HCT116 (cell line): ENCODE results near the gene FGFBP2. TPM values are rescaled to one million over a fixed set of nuclear protein-coding genes. Genes with fewer than 3 reads are reported as not detected.
A peak's percentile ranks its signal among the peaks of the same experiment; 100 is the strongest.

Source experiments
- ATAC-seq: fragments of 200-7000 bp; cut with Tn5 transposase; 2 replicates; pipeline ENCODE4 v1.9.1; 2020; ENCODE audit warnings: mild to moderate bottlenecking, moderate library complexity
- Bru-seq: library from RNA; stranded (reverse); fragments of 400-500 nt; gene quantifications from one replicate; lab custom pipeline; 2021; lab: Mats Ljungman, UMichigan
- BruChase-seq, 2 experiments: library from RNA; stranded (reverse); fragments of 400-500 nt; gene quantifications; one replicate each; lab custom pipeline; 2021; lab: Mats Ljungman, UMichigan
- BruUV-seq: library from RNA; stranded (reverse); fragments of 400-500 nt; replicated peaks from 2 replicates; lab custom pipeline; 2021; lab: Mats Ljungman, UMichigan
- CTCF ChIA-PET: fragments of 300-600 bp; sonication (Branson Sonifier 250); formaldehyde crosslinking; loops from one replicate; lab custom pipeline; 2021; ENCODE audit warnings: antibody characterized with exemption; lab: Charles Lee
- POLR2A ChIA-PET: fragments of 300-600, 350-600 bp; sonication (Branson Sonifier 250); formaldehyde crosslinking; loops from one replicate; lab custom pipeline; 2021; ENCODE audit warnings: antibody characterized with exemption; lab: Charles Lee
- RAD21 ChIA-PET, 2 experiments: fragments of 300-600 bp; sonication (Branson Sonifier 250); formaldehyde crosslinking; loops; one replicate each; lab custom pipeline; 2023; ENCODE audit warnings: low total read pairs in 2 of 2; ENCODE audit not compliant: uncharacterized antibody in 2 of 2, unreplicated experiment in 2 of 2, low non-redundant PET in 1 of 2; lab: Charles Lee
- DNase-seq: peaks from one replicate; pipeline ENCODE4 v3.0.0-alpha.2; 2010; ENCODE audit warnings: low read depth, low spot score
- H2AFZ ChIP-seq: fragments of 200-600 bp; shearing (Covaris generic), sonication (generic); 2 replicates; pipeline ENCODE4 v1.6.1; 2017; ENCODE audit warnings: low read depth, mixed run types, mixed read lengths, antibody characterized with exemption, low read length; ENCODE audit not compliant: poor library complexity, severe bottlenecking
- H3K27ac ChIP-seq: 2 replicates; pipeline ENCODE4 v1.5.1; 2012; ENCODE audit warnings: low read depth, low read length
- H3K27me3 ChIP-seq: fragments of 200-600 bp; sonication (generic); 2 replicates; pipeline ENCODE4 v1.6.1; 2016; ENCODE audit warnings: mixed run types, low read length, mixed read lengths; ENCODE audit not compliant: insufficient read depth
- H3K36me3 ChIP-seq, 2 experiments: fragments of 200-500 bp in 1 of 2; fragments of 200-600 bp in 1 of 2; sonication (Bioruptor generic) in 1 of 2; sonication (generic) in 1 of 2; 2 replicates each; pipeline versions ENCODE4 v1.5.1 to v1.6.1; 2014 to 2016; ENCODE audit warnings: low read length in 2 of 2, inconsistent platforms in 1 of 2, mixed read lengths in 1 of 2, mixed run types in 1 of 2; ENCODE audit not compliant: insufficient read depth in 2 of 2, control insufficient read depth in 1 of 2
- H3K4me1 ChIP-seq, 2 experiments: fragments of 200-600 bp in 1 of 2; sonication (generic) in 1 of 2; 2 replicates each; pipeline versions ENCODE4 v1.5.1 to v1.6.1; 2012 to 2017; ENCODE audit warnings: low read length in 2 of 2, inconsistent platforms in 1 of 2, mild to moderate bottlenecking in 1 of 2, mixed read lengths in 1 of 2, mixed run types in 1 of 2, moderate library complexity in 1 of 2; ENCODE audit not compliant: insufficient read depth in 2 of 2, control insufficient read depth in 1 of 2
- H3K4me2 ChIP-seq: fragments of 200-600 bp; sonication (generic); 2 replicates; pipeline ENCODE4 v1.6.1; 2017; ENCODE audit warnings: mixed run types, low read length, mixed read lengths
- H3K4me3 ChIP-seq, 2 experiments: fragments of 200-600 bp in 1 of 2; sonication (generic) in 1 of 2; replicated peaks in 1 of 2; 2 replicates each; pipeline ENCODE4 v1.5.1; 2011 to 2016; ENCODE audit warnings: low read length in 2 of 2, control low read depth in 1 of 2, low read depth in 1 of 2, mild to moderate bottlenecking in 1 of 2, mixed read lengths in 1 of 2, mixed run types in 1 of 2
- H3K79me2 ChIP-seq: fragments of 200-600 bp; sonication (generic); 2 replicates; pipeline ENCODE4 v1.6.1; 2017; ENCODE audit warnings: mild to moderate bottlenecking, mixed run types, low read length, moderate library complexity, mixed read lengths; ENCODE audit not compliant: insufficient read depth
- H3K9ac ChIP-seq: fragments of 200-600 bp; sonication (generic); 2 replicates; pipeline ENCODE4 v1.6.1; 2016; ENCODE audit warnings: low read length, mixed read lengths
- H3K9me2 ChIP-seq: fragments of 200-600 bp; sonication (generic), shearing (Covaris generic); 2 replicates; pipeline ENCODE4 v1.6.1; 2017; ENCODE audit warnings: mixed run types, mild to moderate bottlenecking, moderate library complexity; ENCODE audit not compliant: insufficient read depth
- H3K9me3 ChIP-seq, 2 experiments: fragments of 200-500 bp in 1 of 2; fragments of 200-600 bp in 1 of 2; sonication (Bioruptor generic) in 1 of 2; sonication (generic) in 1 of 2; 2 replicates each; pipeline ENCODE4 v1.6.1; 2014 to 2017; ENCODE audit warnings: low read length in 2 of 2, mixed read lengths in 2 of 2, inconsistent platforms in 1 of 2, low read depth in 1 of 2, mild to moderate bottlenecking in 1 of 2, mixed run types in 1 of 2, moderate library complexity in 1 of 2; ENCODE audit not compliant: control insufficient read depth in 1 of 2, insufficient read depth in 1 of 2
- H4K20me1 ChIP-seq: fragments of 200-600 bp; sonication (generic), shearing (Covaris generic); 2 replicates; pipeline ENCODE4 v1.6.1; 2017; ENCODE audit warnings: mixed run types, mild to moderate bottlenecking, moderate library complexity; ENCODE audit not compliant: insufficient read depth
- CBX3 ChIP-seq: IDR thresholded peaks from 2 replicates; pipeline ENCODE4 v1.6.1; 2012; ENCODE audit warnings: low read depth
- CTCF ChIP-seq, 3 experiments: fragments of 200-600 bp in 1 of 3; sonication (generic) in 1 of 3; IDR thresholded peaks in 2 of 3; conservative IDR thresholded peaks in 1 of 3; 2 replicates each; pipeline ENCODE4 v1.5.1; 2012 to 2017; ENCODE audit warnings: low read depth in 2 of 3, low read length in 2 of 3, antibody characterized with exemption in 1 of 3, borderline replicate concordance in 1 of 3, control low read depth in 1 of 3, mild to moderate bottlenecking in 1 of 3, mixed read lengths in 1 of 3, mixed run types in 1 of 3, moderate library complexity in 1 of 3; ENCODE audit not compliant: insufficient read depth in 1 of 3
- RAD21 ChIP-seq: IDR thresholded peaks from 2 replicates; pipeline ENCODE4 v1.6.1; 2012; ENCODE audit warnings: low read depth, mild to moderate bottlenecking
- YY1 ChIP-seq: IDR thresholded peaks from 2 replicates; pipeline ENCODE4 v1.6.1; 2011; ENCODE audit warnings: low read length, low read depth, moderate library complexity, mild to moderate bottlenecking; ENCODE audit not compliant: insufficient replicate concordance; ENCODE audit errors: extremely low read depth
- ZFX ChIP-seq: fragments of 450-650 bp; IDR thresholded peaks from 2 replicates; pipeline ENCODE4 v1.6.1; 2017
- intact Hi-C: fragments of 100-400 bp; cut with micrococcal nuclease; formaldehyde crosslinking; loops from 2 replicates; pipeline ENCODE4 v1.10.0; 2022
- long read RNA-seq: library from polyadenylated mRNA; unstranded; transcript quantifications from one replicate; pipeline ENCODE4 v2.0.0, GENCODE V29; 2021; ENCODE audit not compliant: unreplicated experiment
- polyA plus RNA-seq: library from polyadenylated mRNA; unstranded; fragments of >200 nt; gene quantifications from 2 replicates; pipeline ENCODE4 v1.2.1, GENCODE V29; 2012; ENCODE audit warnings: missing spikeins
- total RNA-seq: library from RNA; stranded (reverse); gene quantifications from one replicate; pipeline ENCODE4 v1.2.1, GENCODE V29; 2021; ENCODE audit not compliant: unreplicated experiment

FGFBP2 gene
- total RNA-seq (not detected), Bru-seq, nascent RNA (percentile 16 among the genes with signal in this experiment), BruChase-seq, experiment 1, labeled RNA remaining after a 6-hour chase (percentile 10 among the genes with signal in this experiment), BruChase-seq, experiment 2, labeled RNA remaining after a 2-hour chase (not detected)
- polyA plus RNA-seq = not detected in 2 replicates
- long read RNA-seq = 0 reads

GRCh38 chr4:15963001-15963451, at the start of gene FGFBP2:
FGFBP2 (minus strand) TSS chr4:15963175; CDS start chr4:15963129, 46 bp downstream.
- ChIA-PET POLR2A (interaction anchor here (1.7 kb wide), 1 partner anchor 302 kb away, joined by 6 read pairs; no protein-coding TSS in a partner anchor), RAD21 (interaction anchor here (0.6 to 1.1 kb wide), 2 partner anchors 157 to 301 kb away, joined by 3 read pairs; no protein-coding TSS in a partner anchor), CTCF (interaction anchor here (1.9 to 2.8 kb wide), 3 partner anchors 38 to 302 kb away, joined by 8 to 32 read pairs (median 9); no protein-coding TSS in a partner anchor)
- Histone ChIP-seq H3K9me2 (no peaks in the 10 kb centered on the region), H3K79me2 (no peaks in the 10 kb centered on the region), H3K36me3 (no peaks in the 10 kb centered on the region), H3K4me3 (no peak within 1 kb of the TSS), H3K27ac (no peak within 1 kb of the TSS), H2AFZ (no peak within 1 kb of the TSS), H3K9ac (no peak within 1 kb of the TSS), H4K20me1 (no peaks in the 10 kb centered on the region), H3K27me3 (no peaks in the 10 kb centered on the region), H3K4me1 (peaks cover 0 to 7% of the 10 kb centered on the region in 2 experiments; a peak in 1 of 4 replicates), H3K4me2 (no peak within 1 kb of the TSS), H3K9me3 (no peaks in the 10 kb centered on the region; a peak in 1 of 4 replicates)
- ATAC-seq (peak; percentile 91), DNase-seq (peak; percentile 21)
- no TSS peak for BruUV-seq
- intact Hi-C loops = loop anchor here (1.0 kb wide), 2 partner anchors 38 to 302 kb away; no protein-coding TSS in a partner anchor
- TF ChIP-seq YY1 (peak; percentile 14), CTCF (IDR thresholded peaks at IDR 0.05 in 2 of 3, conservative IDR thresholded peaks at IDR 0.05 in 1 of 3; ENCODE audit: borderline replicate concordance in 1 of 3, insufficient read depth in 1 of 3, low read depth in 2 of 3, low read length in 2 of 3) (peak; percentile 63 to 74 (median 69)), RAD21 (peak; percentile 75), ZFX (no peak), CBX3 (0 out of 2 replicates have a peak, but pooled peaks have one; percentile 10)
